Measurements from ENCODE around the gene BEND5. TPM values are rescaled to one million over a fixed set of nuclear protein-coding genes. Genes with fewer than 3 reads are reported as not detected.

Gene BEND5
- total and polyA plus RNA-seq, 2 of the 4 experiments (the other 2 are of a cell fraction) = 1.1 to 1.3 TPM

- H2BK5ac ChIP-seq (ENCODE audit: low read depth, low read length, poor library complexity, severe bottlenecking) = no peak overlapping the region
- no peak overlapping the region for H3K56ac ChIP-seq (ENCODE audit: extremely low read depth, insufficient read depth, low read length)
- no peak overlapping the region for H3K14ac ChIP-seq (replicated peaks; ENCODE audit: low read depth, low read length)
- peaks cover 2% of the 10 kb centered on the region; the same call in 1 of the 2 replicates for H3K4me1 ChIP-seq (ENCODE audit: control insufficient read depth, insufficient read depth, low read length)
- H3K9me1 ChIP-seq (ENCODE audit: insufficient read depth, low read length) = no peaks in the 10 kb centered on the region
- ATAC-seq (ENCODE audit: low read depth) = no peak
- H4K8ac ChIP-seq (ENCODE audit: low read depth in 2 of 2, low read length in 2 of 2) = no peak overlapping the region
- H2AFZ ChIP-seq (replicated peaks; ENCODE audit: low read length, poor library complexity) = no peak overlapping the region
- no peaks in the 10 kb centered on the region for H3K79me1 ChIP-seq (ENCODE audit: low read depth in 1 of 2, low read length in 2 of 2)
- H2BK20ac ChIP-seq (ENCODE audit: low read depth, low read length) = no peak overlapping the region
- WGBS, 2 experiments (ENCODE audit: extremely low coverage in 2 of 2, insufficient read length in 1 of 2) = no CpG with 5 or more reads among the region's 2 CpGs
- H2BK15ac ChIP-seq (ENCODE audit: low read depth, low read length) = no peak overlapping the region
- H3K27ac ChIP-seq (ENCODE audit: insufficient read depth, low read length) = no peak overlapping the region
- dilution Hi-C loops (cut with HindIII; ENCODE audit: low sequenced_read_pairs, unreplicated experiment) = no loop called here
- no peak overlapping the region for H3K4ac ChIP-seq (ENCODE audit: low read depth, low read length)
- no peaks in the 10 kb centered on the region; the same call in 1 of the 2 replicates for H3K9me3 ChIP-seq (ENCODE audit: control insufficient read depth, insufficient read depth, low read length)
- POLR2A ChIA-PET (ENCODE audit: unreplicated experiment) = no interaction called here
- no peak overlapping the region for H2AK5ac ChIP-seq (ENCODE audit: low read depth, low read length)
- CTCF ChIA-PET = no interaction called here
- no peak overlapping the region for H3K4me2 ChIP-seq (ENCODE audit: low read depth, low read length)
- in situ Hi-C loops (cut with MboI; ENCODE audit: low sequenced_read_pairs) = no loop called here
- BruUV-seq (replicated peaks) = no TSS peak
- H3K18ac ChIP-seq (ENCODE audit: low read depth, low read length) = no peak overlapping the region
- no peak overlapping the region for H2BK120ac ChIP-seq (ENCODE audit: low read depth, low read length)
- no peak for TF ChIP-seq MAZ (IDR thresholded peaks at IDR 0.05; ENCODE audit: borderline replicate concordance, low read depth, low read length)
- TF ChIP-seq USF2 (IDR thresholded peaks at IDR 0.05; ENCODE audit: low read depth, low read length) = no peak
- TF ChIP-seq RCOR1 (IDR thresholded peaks at IDR 0.05; ENCODE audit: insufficient replicate concordance, low read length) = no peak
- no peak for TF ChIP-seq RAD21 (IDR thresholded peaks at IDR 0.05; ENCODE audit: low read length)
- TF ChIP-seq POLR2A (IDR thresholded peaks at IDR 0.05; ENCODE audit: low read depth, low read length) = no peak
- TF ChIP-seq SMC3 (IDR thresholded peaks at IDR 0.05; ENCODE audit: low read depth, low read length) = no peak
- TF ChIP-seq MAFK (IDR thresholded peaks at IDR 0.05; ENCODE audit: low read depth, low read length) = no peak
- no peak for TF ChIP-seq NFE2L2 (IDR thresholded peaks at IDR 0.05; ENCODE audit: low read depth, low read length)
- TF ChIP-seq RFX5 (IDR thresholded peaks at IDR 0.05; ENCODE audit: low read depth, low read length) = no peak
- no peak for TF ChIP-seq ELK1 (IDR thresholded peaks at IDR 0.05; ENCODE audit: borderline replicate concordance, low read depth, low read length)
- TF ChIP-seq FOS (IDR thresholded peaks at IDR 0.05; ENCODE audit: low read depth, low read length) = no peak
- TF ChIP-seq MXI1 (IDR thresholded peaks at IDR 0.05; ENCODE audit: borderline replicate concordance, low read depth, low read length) = no peak
- no peak for TF ChIP-seq CHD1 (IDR thresholded peaks at IDR 0.05; ENCODE audit: low read depth, low read length)
- TF ChIP-seq CEBPB (IDR thresholded peaks at IDR 0.05; ENCODE audit: low read depth, low read length) = no peak
- no peak for TF ChIP-seq CTCF (conservative IDR thresholded peaks at IDR 0.05; ENCODE audit: low read depth, low read length)
- TF ChIP-seq BHLHE40 (IDR thresholded peaks at IDR 0.05; ENCODE audit: low read depth, low read length) = no peak
- DNase-seq = no peak
- H2AK9ac ChIP-seq (replicated peaks; ENCODE audit: low read depth, low read length, poor library complexity) = no peak overlapping the region
- H4K91ac ChIP-seq (ENCODE audit: insufficient read depth, low read depth, low read length) = no peak overlapping the region
- no peak overlapping the region for H3K9ac ChIP-seq (ENCODE audit: low read depth, low read length)
- no peak overlapping the region for H3K23ac ChIP-seq (ENCODE audit: low read depth, low read length)
- no peak overlapping the region for H4K5ac ChIP-seq (ENCODE audit: low read depth, low read length)
- H3K27me3 ChIP-seq (ENCODE audit: control insufficient read depth, insufficient read depth, low read length) = no peaks in the 10 kb centered on the region
- intact Hi-C loops (cut with micrococcal nuclease) = no loop called here
- peaks cover 2% of the 10 kb centered on the region; the same call in 1 of the 2 replicates for H3K36me3 ChIP-seq (ENCODE audit: control insufficient read depth, insufficient read depth, low read length)
- no peak overlapping the region for H3K4me3 ChIP-seq (ENCODE audit: insufficient read depth, low read depth, low read length)
- no peaks in the 10 kb centered on the region for H4K20me1 ChIP-seq (ENCODE audit: insufficient read depth, low read length)
These were observed 19.3 kb downstream of the BEND5 start for GRCh38 chr1:48757363-48757762.
